IPS DF 4.7 (cell line): ENCODE measurements around the gene GNB5.
"Not testable (repeated sequence)": the region's sequence is repeated elsewhere in the genome, so short reads cannot be mapped to it uniquely, and the experiment has no call there.

Source experiments
- DNase-seq: peaks from one replicate; pipeline ENCODE4 v3.0.0-alpha.2; 2013; ENCODE audit warnings: low spot score; ENCODE audit errors: extremely low read depth

The GNB5 gene

GRCh38 chr15:52170199-52170598, 21.0 kb downstream of the GNB5 start:
- DNase-seq, result not testable (repeated sequence)

GRCh38 chr15:52165494-52166131, 25.6 kb downstream of the GNB5 start:
- DNase-seq, result not testable (repeated sequence)

- DNase-seq, result no peak
Observed at GRCh38 chr15:52164631-52165265, 26.4 kb downstream of the GNB5 start.

GRCh38 chr15:52163321-52164190, 27.6 kb downstream of the GNB5 start:
- no peak for DNase-seq

- DNase-seq, result no peak
Observed at GRCh38 chr15:52162876-52163275, 28.3 kb downstream of the GNB5 start.

- DNase-seq, result no peak
Observed at GRCh38 chr15:52162260-52162659, 28.9 kb downstream of the GNB5 start.

GRCh38 chr15:52161406-52161966, 29.7 kb downstream of the GNB5 start:
- DNase-seq, result no peak

GRCh38 chr15:52159645-52160044, 31.5 kb downstream of the GNB5 start:
- no peak for DNase-seq

GRCh38 chr15:52158084-52158765, 33.0 kb downstream of the GNB5 start:
- DNase-seq, result no peak

- DNase-seq, result no peak
Observed at GRCh38 chr15:52155878-52156277, 35.3 kb downstream of the GNB5 start.

GRCh38 chr15:52154896-52155865, 36.0 kb downstream of the GNB5 start:
- no peak for DNase-seq

GRCh38 chr15:52153900-52154895, 37.0 kb downstream of the GNB5 start:
- DNase-seq, result no peak

- no peak for DNase-seq
Observed at GRCh38 chr15:52151353-52151752, 39.8 kb downstream of the GNB5 start.

GRCh38 chr15:52150871-52151270, 40.3 kb downstream of the GNB5 start:
- DNase-seq, result no peak

- no peak for DNase-seq
Observed at GRCh38 chr15:52150043-52150825, 41.0 kb downstream of the GNB5 start.

GRCh38 chr15:52148403-52148802, 42.8 kb downstream of the GNB5 start:
- no peak for DNase-seq

GRCh38 chr15:52146776-52147175, 44.4 kb downstream of the GNB5 start:
- no peak for DNase-seq

- DNase-seq, result no peak
Observed at GRCh38 chr15:52146261-52146660, 44.9 kb downstream of the GNB5 start.
